Neural cell (in vitro differentiated cells): Measurements from ENCODE around the gene NYAP2. TPM values are rescaled to one million over a fixed set of nuclear protein-coding genes. Genes with fewer than 3 reads are reported as not detected.

ENCODE experiments used
- H2AFZ ChIP-seq: fragments of 200-600, 300-800 bp; sonication (generic), shearing (Covaris generic); 2 replicates; pipeline ENCODE4 v1.6.0; 2014; ENCODE audit warnings: low read depth, mild to moderate bottlenecking, antibody characterized with exemption, low read length, moderate library complexity
- H3F3A ChIP-seq: fragments of 200-600 bp; shearing (Covaris generic); 2 replicates; pipeline ENCODE4 v1.6.1; 2016; ENCODE audit warnings: mild to moderate bottlenecking, moderate library complexity, mixed read lengths, antibody characterized with exemption, low read length; ENCODE audit not compliant: insufficient read depth, poor library complexity, severe bottlenecking
- H3K27ac ChIP-seq: fragments of 200-600, 300-800 bp; sonication (generic), shearing (Covaris generic); 2 replicates; pipeline ENCODE4 v1.5.1; 2014; ENCODE audit warnings: mild to moderate bottlenecking, low read length, moderate library complexity
- H3K27me3 ChIP-seq: fragments of 300-800, 200-600 bp; sonication (generic), shearing (Covaris generic); 2 replicates; pipeline ENCODE4 v1.6.0; 2014; ENCODE audit warnings: mild to moderate bottlenecking, low read depth, low read length, moderate library complexity; ENCODE audit not compliant: insufficient read depth
- H3K36me3 ChIP-seq: fragments of 300-800, 200-600 bp; sonication (generic), shearing (Covaris generic); 2 replicates; pipeline ENCODE4 v1.5.1; 2014; ENCODE audit warnings: mild to moderate bottlenecking, antibody characterized with exemption, low read length, moderate library complexity; ENCODE audit not compliant: insufficient read depth
- H3K4me2 ChIP-seq: fragments of 300-800, 200-600 bp; sonication (generic), shearing (Covaris generic); 2 replicates; pipeline ENCODE4 v1.6.0; 2014; ENCODE audit warnings: mild to moderate bottlenecking, low read length
- H3K4me3 ChIP-seq: fragments of 300-800, 200-600 bp; sonication (generic), shearing (Covaris generic); 2 replicates; pipeline ENCODE4 v1.5.1; 2014; ENCODE audit warnings: mild to moderate bottlenecking, low read length, moderate library complexity
- H3K79me2 ChIP-seq: fragments of 200-600 bp; shearing (Covaris generic); replicated peaks from 2 replicates; pipeline ENCODE4 v1.6.0; 2014; ENCODE audit warnings: mild to moderate bottlenecking, low read length, moderate library complexity; ENCODE audit not compliant: insufficient read depth
- H3K9ac ChIP-seq: fragments of 300-800, 200-600 bp; sonication (generic), shearing (Covaris generic); 2 replicates; pipeline ENCODE4 v1.6.1; 2016; ENCODE audit warnings: mild to moderate bottlenecking, low read length, mixed read lengths
- H3K9me2 ChIP-seq: fragments of 200-600 bp; shearing (Covaris generic); 2 replicates; pipeline ENCODE4 v1.6.1; 2016; ENCODE audit warnings: mild to moderate bottlenecking, low read length, mixed read lengths; ENCODE audit not compliant: insufficient read depth
- H3K9me3 ChIP-seq: fragments of 200-600, 300-800 bp; sonication (generic), shearing (Covaris generic); 2 replicates; pipeline ENCODE4 v1.6.1; 2016; ENCODE audit warnings: mild to moderate bottlenecking, mixed run types, low read length, moderate library complexity, mixed read lengths
- H4K20me1 ChIP-seq: fragments of 200-600 bp; shearing (Covaris generic); 2 replicates; pipeline ENCODE4 v1.6.1; 2016; ENCODE audit warnings: mild to moderate bottlenecking, mixed run types; ENCODE audit not compliant: insufficient read depth
- EP300 ChIP-seq: fragments of 450-650 bp; conservative IDR thresholded peaks from 2 replicates; pipeline ENCODE4 v1.6.1; 2014; ENCODE audit warnings: antibody characterized with exemption, mild to moderate bottlenecking, moderate library complexity; ENCODE audit not compliant: poor library complexity, severe bottlenecking
- EZH2 ChIP-seq: fragments of 200-600, 300-800 bp; shearing (Covaris generic), sonication (generic); IDR thresholded peaks from 2 replicates; pipeline ENCODE4 v1.6.1; 2014; ENCODE audit warnings: antibody characterized with exemption, low read length, borderline replicate concordance, mild to moderate bottlenecking; ENCODE audit not compliant: insufficient read depth, poor library complexity, severe bottlenecking
- MXI1 ChIP-seq: fragments of 450-650 bp; conservative IDR thresholded peaks from 2 replicates; pipeline ENCODE4 v1.6.1; 2014; ENCODE audit warnings: antibody characterized with exemption, mild to moderate bottlenecking; ENCODE audit not compliant: poor library complexity, severe bottlenecking
- POLR2AphosphoS5 ChIP-seq: IDR thresholded peaks from 2 replicates; pipeline ENCODE4 v1.6.1; 2012
- RAD21 ChIP-seq: fragments of 450-650 bp; conservative IDR thresholded peaks from 2 replicates; pipeline ENCODE4 v1.6.1; 2014; ENCODE audit warnings: antibody characterized with exemption, mild to moderate bottlenecking, moderate library complexity
- SMC3 ChIP-seq: fragments of 450-650 bp; conservative IDR thresholded peaks from 2 replicates; pipeline ENCODE4 v1.6.1; 2014; ENCODE audit warnings: antibody characterized with exemption, mild to moderate bottlenecking, moderate library complexity; ENCODE audit not compliant: poor library complexity
- TAF1 ChIP-seq: IDR thresholded peaks from 2 replicates; pipeline ENCODE4 v1.6.1; 2012; ENCODE audit warnings: low read depth
- polyA plus RNA-seq: library from polyadenylated mRNA; depleted of rRNA; stranded (reverse); fragments of >200 nt; gene quantifications from 2 replicates; pipeline ENCODE4 v1.2.3, GENCODE V29; 2014
- TF ChIP-seq, protein P1 (sequence below): fragments of 450-650 bp; IDR thresholded peaks from 2 replicates; pipeline ENCODE4 v1.5.1; 2014; ENCODE audit warnings: antibody characterized with exemption, mild to moderate bottlenecking, moderate library complexity; ENCODE audit not compliant: poor library complexity, severe bottlenecking
- TF ChIP-seq, protein P2 (sequence below): IDR thresholded peaks from 2 replicates; pipeline ENCODE4 v1.6.1; 2012; ENCODE audit warnings: borderline replicate concordance

NYAP2 gene
- polyA plus RNA-seq, 1 donor from 2014 or later, result 0.98 TPM

DNA sequence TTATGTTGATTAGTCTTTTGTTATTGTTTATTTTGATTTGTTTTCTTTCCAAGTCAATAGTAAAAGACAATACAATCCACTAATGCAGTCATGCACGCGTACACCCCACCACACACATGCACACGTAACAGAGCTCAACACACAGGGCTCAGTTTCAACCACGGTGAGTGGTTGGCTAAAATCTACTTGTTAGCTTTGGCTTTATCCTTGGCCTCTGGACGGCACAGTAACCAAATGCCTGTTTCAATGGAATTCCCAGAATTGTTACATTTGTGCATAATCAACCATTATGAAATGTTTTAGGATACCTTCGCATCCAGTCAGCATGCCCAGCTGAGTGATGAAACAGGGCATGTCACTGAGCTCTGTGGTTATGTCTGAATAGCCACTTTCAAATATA is 53.2 kb downstream of the NYAP2 start:
- no peak overlapping the region for H3K4me3 ChIP-seq
- H3K4me2 ChIP-seq, result no peak overlapping the region
- no peak overlapping the region for H3K9ac ChIP-seq
- no peaks in the 10 kb centered on the region for H3K9me3 ChIP-seq
- H2AFZ ChIP-seq, result no peak overlapping the region
- TF ChIP-seq POLR2AphosphoS5, result no peak
- TF ChIP-seq, protein P1, sequence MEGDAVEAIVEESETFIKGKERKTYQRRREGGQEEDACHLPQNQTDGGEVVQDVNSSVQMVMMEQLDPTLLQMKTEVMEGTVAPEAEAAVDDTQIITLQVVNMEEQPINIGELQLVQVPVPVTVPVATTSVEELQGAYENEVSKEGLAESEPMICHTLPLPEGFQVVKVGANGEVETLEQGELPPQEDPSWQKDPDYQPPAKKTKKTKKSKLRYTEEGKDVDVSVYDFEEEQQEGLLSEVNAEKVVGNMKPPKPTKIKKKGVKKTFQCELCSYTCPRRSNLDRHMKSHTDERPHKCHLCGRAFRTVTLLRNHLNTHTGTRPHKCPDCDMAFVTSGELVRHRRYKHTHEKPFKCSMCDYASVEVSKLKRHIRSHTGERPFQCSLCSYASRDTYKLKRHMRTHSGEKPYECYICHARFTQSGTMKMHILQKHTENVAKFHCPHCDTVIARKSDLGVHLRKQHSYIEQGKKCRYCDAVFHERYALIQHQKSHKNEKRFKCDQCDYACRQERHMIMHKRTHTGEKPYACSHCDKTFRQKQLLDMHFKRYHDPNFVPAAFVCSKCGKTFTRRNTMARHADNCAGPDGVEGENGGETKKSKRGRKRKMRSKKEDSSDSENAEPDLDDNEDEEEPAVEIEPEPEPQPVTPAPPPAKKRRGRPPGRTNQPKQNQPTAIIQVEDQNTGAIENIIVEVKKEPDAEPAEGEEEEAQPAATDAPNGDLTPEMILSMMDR, result no peak
- no peak for TF ChIP-seq EZH2
- TF ChIP-seq SMC3, result no peak
- TF ChIP-seq RAD21, result no peak
- no peak for TF ChIP-seq TAF1
- TF ChIP-seq, protein P2, sequence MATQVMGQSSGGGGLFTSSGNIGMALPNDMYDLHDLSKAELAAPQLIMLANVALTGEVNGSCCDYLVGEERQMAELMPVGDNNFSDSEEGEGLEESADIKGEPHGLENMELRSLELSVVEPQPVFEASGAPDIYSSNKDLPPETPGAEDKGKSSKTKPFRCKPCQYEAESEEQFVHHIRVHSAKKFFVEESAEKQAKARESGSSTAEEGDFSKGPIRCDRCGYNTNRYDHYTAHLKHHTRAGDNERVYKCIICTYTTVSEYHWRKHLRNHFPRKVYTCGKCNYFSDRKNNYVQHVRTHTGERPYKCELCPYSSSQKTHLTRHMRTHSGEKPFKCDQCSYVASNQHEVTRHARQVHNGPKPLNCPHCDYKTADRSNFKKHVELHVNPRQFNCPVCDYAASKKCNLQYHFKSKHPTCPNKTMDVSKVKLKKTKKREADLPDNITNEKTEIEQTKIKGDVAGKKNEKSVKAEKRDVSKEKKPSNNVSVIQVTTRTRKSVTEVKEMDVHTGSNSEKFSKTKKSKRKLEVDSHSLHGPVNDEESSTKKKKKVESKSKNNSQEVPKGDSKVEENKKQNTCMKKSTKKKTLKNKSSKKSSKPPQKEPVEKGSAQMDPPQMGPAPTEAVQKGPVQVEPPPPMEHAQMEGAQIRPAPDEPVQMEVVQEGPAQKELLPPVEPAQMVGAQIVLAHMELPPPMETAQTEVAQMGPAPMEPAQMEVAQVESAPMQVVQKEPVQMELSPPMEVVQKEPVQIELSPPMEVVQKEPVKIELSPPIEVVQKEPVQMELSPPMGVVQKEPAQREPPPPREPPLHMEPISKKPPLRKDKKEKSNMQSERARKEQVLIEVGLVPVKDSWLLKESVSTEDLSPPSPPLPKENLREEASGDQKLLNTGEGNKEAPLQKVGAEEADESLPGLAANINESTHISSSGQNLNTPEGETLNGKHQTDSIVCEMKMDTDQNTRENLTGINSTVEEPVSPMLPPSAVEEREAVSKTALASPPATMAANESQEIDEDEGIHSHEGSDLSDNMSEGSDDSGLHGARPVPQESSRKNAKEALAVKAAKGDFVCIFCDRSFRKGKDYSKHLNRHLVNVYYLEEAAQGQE, result no peak
- TF ChIP-seq MXI1, result no peak
- TF ChIP-seq EP300, result no peak
- no peaks in the 10 kb centered on the region for H3K36me3 ChIP-seq
- H3F3A ChIP-seq, result no peaks in the 10 kb centered on the region
- no peak overlapping the region for H3K27ac ChIP-seq
- H3K27me3 ChIP-seq, result no peaks in the 10 kb centered on the region
- H4K20me1 ChIP-seq, result no peaks in the 10 kb centered on the region
- no peaks in the 10 kb centered on the region for H3K79me2 ChIP-seq
- no peaks in the 10 kb centered on the region for H3K9me2 ChIP-seq

DNA sequence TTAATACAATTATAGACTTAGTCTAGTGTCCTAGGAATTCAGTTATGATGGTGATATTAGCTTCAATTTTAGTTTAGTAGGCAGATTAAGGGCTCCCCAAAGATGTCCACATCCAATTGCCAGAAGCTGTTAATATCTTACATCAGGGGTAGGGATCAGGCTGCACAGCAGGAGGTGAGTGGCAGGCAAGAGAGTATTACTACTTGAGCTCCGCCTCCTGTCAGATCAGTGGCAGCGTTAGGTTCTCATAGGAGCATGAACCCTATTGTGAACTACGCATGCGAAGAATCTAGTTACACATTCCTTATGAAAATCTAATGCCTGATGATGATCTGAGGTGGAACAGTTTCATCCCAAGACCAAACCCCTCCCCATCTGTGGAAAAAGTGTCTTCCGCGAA is 54.9 kb downstream of the NYAP2 start:
- H3K9me3 ChIP-seq, result no peaks in the 10 kb centered on the region
- H3K27ac ChIP-seq, result no peak overlapping the region
- H3F3A ChIP-seq, result no peaks in the 10 kb centered on the region
- H3K79me2 ChIP-seq, result no peaks in the 10 kb centered on the region
- TF ChIP-seq SMC3, result no peak
- no peak for TF ChIP-seq TAF1
- no peaks in the 10 kb centered on the region for H3K9me2 ChIP-seq
- H3K27me3 ChIP-seq, result no peaks in the 10 kb centered on the region
- no peak overlapping the region for H3K4me3 ChIP-seq
- no peak overlapping the region for H3K9ac ChIP-seq
- no peaks in the 10 kb centered on the region for H3K36me3 ChIP-seq
- no peaks in the 10 kb centered on the region for H4K20me1 ChIP-seq
- H3K4me2 ChIP-seq, result no peak overlapping the region
- H2AFZ ChIP-seq, result no peak overlapping the region

DNA sequence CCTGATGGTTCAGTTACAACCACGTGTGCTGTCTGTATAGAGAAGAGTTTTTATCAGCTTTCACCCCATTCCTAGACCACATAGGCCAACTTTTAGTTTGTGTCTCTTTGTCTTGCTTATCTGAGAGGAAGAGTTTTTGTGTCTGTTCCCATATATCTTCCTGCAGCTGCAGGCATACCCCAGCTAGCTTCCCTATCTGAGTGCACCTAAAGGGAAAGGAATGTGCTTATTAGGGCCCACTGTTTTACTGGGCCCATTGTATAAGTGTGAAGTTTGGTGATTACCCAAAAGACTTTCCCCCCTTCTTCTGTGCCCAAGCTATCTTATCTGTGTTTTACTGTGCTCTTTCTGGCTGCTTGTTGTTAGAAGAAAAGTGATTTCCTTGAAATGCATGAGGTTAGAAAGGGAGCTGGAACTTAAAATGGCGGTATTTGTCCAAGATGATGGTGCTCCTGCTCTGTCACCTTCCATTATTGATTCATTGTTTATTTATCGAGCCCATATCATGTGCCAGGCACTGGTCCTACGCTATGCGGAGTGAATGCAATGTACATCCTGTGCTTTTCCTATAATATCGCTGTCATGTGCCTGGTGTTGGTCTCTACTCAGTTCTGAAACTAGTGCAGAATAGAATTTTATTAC is 57.2 kb downstream of the NYAP2 start:
- Histone ChIP-seq H3K4me3 (no peak overlapping the region), H4K20me1 (no peaks in the 10 kb centered on the region), H3K27ac (no peak overlapping the region), H2AFZ (no peak overlapping the region), H3K9me3 (no peaks in the 10 kb centered on the region), H3K4me2 (no peak overlapping the region), H3K27me3 (no peaks in the 10 kb centered on the region), H3F3A (no peaks in the 10 kb centered on the region), H3K79me2 (no peaks in the 10 kb centered on the region), H3K36me3 (no peaks in the 10 kb centered on the region), H3K9ac (no peak overlapping the region), H3K9me2 (no peaks in the 10 kb centered on the region)
- TF ChIP-seq POLR2AphosphoS5 (no peak), EZH2 (no peak), SMC3 (no peak), TAF1 (no peak), MXI1 (no peak), RAD21 (no peak), EP300 (no peak)
- TF ChIP-seq, protein P1, result no peak
- TF ChIP-seq, protein P2, result no peak
